NCI-H2171 (cell line): ENCODE results near the gene ARHGAP21.

ENCODE experiments used
- DNase-seq: peaks from one replicate; lab custom pipeline; 2025; lab: John Stamatoyannopoulos, UW

ARHGAP21 gene

DNA sequence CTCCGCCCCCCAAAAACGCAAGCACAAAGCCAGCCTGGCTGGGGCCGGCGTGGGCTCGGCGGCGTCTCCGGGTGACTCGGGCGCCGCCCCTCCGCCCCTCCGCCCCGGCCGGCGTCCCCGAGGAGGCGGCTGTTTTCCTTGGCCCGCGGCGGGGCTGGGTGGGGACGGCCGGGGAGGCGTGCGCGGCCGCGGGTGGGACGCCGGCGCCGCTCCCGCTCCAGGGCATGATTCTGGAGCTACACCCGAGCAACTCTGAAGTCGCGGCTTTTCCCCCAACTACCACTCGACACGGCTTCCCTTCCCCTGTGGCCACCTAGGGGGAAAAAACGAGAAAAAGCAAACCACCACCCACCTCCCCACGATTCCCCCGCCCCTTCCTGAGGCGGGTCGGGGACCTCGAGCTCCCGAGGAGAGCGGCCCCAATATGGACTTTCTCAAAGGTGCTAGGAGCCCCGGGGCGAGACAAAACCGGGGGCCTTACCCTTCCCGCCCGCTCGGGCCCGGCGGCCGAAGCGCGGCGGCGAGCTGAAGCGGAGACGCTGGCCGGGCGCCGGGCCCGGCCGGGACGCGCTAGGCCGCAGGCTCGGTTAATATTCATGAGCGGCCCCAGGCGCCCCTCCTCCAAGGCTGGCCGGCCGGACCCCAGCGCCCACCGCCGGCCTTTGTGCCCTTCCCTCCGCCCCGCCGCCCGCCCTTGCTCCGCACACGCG is 856 bp downstream of the ARHGAP21 start:
- no peak for DNase-seq

DNA sequence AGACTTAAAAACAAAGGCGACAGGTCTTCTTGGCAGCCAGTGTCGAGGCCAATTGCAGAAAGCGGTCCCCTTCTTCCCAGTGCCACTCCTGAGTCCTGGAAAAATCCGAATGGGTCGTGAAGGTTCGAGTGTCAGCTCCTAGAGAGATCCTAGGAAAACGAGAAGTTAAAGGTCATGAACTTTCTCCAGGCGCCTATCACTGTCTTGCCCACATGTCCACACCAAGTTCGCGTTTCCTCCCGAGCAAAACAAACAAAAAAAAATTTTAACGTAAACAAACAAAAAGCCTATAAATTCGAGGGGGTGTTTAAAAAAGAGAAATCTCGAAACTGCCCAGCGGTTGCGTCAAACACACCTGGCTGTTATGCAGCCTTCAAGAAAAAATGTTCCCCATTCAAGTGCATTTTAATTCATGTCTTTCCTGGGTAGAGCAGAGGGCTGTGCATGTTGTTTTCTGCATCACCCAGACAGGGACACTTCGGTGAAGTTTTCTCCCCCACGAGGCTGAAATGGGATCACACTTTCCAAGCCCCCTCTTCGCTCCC is 1.5 kb downstream of the ARHGAP21 start:
- DNase-seq = no peak

DNA sequence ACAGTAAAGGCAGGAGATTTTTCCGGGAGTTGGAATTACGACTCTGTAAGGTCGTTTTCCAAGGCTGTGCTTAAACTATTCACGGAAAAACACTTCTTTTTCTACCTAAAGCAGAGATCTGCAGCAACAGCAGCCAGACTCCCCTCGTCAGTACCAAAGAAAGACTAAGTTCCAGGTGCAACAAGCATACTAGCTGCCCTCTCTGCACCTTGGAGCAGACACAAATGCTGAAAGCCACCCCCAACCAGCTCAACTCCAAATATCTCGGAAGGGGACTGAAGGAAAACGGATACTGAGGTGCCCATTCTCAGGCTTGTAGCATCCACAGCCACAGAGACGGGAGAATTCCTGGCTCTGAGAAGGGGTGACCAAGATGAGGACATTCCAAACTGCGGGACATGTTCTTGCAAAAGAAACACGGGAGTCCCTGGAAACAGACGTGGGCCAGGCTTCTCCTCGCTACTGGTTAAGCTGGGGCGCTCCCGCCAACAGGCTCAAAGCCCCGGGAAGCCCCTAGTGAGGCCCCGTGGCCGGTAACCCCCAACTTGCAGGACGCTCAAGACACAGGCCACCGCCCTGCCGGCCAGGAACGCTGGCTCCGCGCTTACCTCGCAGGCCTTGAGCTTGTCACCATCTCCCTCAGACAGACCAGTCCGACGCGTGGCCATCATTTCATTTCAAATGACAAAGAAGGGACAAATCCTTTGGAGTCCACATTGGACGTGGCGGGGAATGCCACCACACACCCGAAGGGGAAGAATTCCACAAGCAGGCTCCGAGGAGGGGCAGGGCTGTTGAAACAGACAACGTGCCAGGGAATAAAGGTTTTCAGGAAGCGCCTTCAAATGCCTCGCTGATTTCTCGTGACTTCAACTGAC is 2.2 kb downstream of the ARHGAP21 start:
- no peak for DNase-seq

DNA sequence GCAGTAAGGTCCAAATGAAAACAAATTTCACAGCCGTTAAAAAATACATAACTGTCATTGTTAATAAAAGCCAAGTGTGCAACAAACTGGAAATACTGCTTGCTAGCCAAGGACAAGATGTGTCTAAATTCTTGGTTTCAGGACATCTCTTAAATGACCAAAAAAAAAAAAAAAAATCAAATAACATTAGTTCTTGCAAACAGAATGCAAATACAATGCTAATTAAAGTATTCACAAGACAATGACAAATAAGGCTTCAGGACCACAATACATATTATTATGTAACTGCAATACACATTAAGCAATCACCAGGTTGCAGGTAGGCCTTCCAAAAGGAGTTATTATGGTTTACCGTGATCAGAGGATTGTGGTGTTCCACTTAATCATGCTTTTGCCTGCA is 3.6 kb downstream of the ARHGAP21 start:
- DNase-seq = no peak

DNA sequence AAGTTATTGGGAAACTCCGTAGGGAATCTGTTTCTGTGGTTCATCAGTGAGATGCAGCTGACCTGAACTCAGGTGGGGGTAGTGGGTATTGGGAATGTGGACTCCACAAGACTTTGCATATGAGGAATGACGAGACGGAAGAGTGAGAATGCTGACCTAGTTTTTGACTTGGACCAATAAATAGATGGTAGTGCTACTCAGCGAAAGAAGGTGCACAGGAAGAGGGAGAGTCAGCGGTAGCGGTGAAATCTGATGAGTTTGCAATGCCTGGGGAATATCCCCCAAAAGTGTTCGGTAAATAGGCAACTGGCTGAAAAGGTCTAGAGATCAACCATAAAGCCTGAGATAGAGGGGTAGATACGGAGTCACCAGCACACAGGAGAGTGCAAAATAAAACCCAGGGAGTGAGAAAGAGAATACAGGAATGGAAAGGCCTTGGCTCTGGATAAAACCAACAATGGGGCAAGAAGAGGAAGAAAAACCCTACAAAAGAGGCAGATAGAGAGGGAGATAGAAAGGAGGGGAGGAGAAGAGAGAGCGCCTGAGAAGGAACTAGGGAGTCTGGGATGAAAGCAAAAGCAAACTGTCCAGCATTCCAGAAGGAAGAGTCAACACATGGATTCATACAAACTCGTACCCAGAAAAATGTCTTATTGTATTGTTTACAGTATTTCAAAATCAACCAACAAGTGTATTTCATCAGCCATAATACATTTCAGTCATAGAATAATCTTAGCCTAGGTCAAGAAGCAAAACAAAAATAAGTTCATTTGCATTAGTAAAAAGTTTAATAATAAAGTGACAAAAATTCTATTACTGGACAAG is 5.4 kb downstream of the ARHGAP21 start:
- no peak for DNase-seq

DNA sequence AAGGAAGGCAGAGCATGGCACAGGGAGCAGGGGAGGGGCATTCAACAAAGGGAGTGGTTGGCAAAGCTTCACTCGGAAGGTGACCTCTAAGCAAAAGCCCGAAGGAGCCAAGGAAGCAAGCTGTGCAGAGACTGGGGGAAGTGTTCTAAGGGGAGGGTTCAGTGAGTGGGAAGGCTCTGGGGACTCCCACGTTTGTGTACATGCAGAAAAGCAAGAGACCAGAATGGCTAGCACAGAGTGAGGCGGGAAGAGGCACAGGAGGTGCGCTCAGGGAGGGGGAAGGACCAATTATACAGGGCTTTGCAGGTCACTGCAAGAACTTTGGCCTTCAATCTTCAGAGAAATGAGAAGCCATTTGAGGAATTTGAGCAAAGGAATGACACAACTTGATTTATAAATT is 7.4 kb downstream of the ARHGAP21 start:
- no peak for DNase-seq

DNA sequence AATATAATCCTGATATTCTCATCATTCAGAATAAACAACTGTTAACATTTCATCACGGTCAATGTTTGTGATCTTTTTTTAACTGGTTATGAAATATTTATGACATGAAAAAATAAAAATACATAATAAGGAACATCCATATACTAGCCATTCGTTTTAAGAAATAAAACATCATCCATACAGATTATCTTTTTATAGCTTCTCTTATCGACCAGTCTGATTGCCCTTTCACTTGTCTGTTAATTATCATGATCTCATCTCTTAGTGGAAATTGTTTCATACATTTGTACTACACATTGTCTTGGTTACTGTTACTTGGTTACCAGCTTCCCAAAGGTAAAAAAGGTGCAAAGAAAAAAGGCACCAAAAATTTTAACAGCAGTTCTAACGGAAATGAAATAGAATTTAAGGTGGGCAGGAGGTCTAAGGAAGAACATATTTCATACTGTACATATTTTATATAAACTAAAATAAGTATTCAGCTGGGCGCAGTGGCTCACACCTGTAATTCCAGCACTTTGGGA is 8.4 kb downstream of the ARHGAP21 start:
- no peak for DNase-seq

DNA sequence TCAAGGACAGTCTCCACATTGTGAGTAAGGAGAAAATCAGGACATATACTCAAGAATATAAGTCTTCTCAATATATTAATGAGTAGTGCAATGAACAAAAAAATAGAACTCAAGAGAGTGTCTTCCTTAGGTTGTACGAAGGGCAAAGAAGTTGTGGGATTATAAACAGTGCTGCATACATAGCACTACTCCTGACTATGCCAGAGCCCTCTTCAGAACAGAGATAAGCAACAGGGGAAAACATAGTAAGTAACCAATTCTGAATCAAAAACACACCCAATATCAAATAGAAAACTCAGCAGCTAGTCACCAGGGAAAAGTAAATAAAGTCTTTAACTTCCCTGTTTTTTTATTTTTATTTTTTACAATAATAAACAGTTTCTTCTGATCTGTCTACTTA is 10.6 kb downstream of the ARHGAP21 start:
- DNase-seq = no peak

DNA sequence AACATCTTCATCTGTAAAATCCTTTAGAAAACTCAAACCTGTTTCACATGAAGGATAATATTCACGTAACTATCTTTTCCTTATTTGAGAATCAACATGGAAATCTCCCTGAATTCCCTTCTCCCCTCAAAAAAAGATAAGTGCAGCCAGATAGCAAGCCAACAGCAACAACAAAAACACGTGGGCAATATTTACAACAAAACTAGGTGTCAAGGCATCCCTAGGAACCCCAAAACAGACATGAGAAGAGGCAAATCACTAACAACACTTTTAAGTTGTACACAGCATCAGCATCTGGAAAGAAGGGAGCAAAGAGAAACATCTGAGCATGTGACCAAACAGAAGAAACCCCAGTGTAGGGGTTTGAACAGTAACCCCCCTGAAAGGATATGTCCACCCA is 12.2 kb downstream of the ARHGAP21 start:
- DNase-seq = no peak

DNA sequence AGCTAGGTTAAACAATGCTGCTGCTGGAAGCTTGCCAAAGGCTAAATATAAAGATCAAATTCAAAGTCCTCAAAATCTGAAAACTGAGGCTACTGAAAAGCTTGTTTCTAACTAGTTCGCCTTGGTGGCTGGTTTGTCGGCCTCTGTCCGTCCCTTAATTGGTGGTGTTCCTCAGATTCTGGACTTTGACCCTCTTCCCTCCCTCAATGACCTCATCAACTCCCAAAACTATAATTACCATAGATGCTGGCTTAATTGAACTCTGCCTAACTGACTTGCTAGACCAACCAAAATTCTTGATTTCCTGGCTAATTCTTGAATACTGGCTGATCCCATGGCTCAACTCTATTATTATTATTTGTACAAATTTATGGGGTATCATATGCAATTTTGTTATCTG is 15.6 kb downstream of the ARHGAP21 start:
- no peak for DNase-seq

DNA sequence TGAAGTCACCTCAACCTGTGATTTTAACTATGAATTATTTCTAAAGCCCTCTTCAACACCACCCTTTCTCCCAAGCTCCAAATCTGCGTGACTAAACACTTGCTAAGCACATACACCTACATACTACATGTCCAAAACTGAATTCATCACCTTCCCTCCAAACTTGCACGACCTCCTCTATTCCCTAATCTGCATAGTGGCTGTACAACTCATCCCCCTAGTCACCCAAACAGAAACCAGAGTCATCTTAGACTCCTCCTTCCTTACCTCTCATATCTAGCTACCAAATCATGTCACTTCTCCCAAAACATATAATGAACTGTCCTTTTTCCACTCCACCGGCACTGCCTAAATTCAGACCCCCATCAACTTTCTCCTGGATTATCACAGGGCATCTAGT is 16.2 kb downstream of the ARHGAP21 start:
- no peak for DNase-seq

DNA sequence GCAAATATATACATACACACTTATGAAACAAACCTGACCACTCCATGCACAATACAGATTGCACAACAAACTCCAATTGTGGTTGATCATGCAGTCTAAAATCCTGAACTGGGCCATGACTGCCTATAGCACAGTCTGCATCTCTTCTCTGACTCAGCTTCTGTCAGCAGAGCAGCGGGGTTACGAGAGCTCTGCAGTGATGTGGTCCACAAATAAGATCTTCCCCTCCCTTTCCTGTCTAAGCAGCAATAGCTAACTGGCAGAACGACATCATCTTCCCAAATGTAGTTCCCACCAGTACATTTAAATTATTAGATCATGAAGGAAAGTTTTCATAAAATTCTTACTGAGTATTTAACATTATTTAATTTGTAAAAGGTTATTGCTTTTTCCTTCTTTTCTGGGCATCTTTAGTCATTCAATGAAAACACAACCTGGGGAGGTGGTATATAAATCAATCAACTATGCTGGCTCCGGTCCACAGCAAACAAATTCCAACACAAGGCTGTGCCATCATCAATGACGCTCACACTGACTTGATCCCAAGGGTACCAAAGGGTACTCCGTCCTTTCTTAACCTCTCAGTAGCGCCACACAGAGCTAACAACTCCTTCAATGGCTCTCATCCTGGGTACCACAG is 17.1 kb downstream of the ARHGAP21 start:
- DNase-seq = no peak

DNA sequence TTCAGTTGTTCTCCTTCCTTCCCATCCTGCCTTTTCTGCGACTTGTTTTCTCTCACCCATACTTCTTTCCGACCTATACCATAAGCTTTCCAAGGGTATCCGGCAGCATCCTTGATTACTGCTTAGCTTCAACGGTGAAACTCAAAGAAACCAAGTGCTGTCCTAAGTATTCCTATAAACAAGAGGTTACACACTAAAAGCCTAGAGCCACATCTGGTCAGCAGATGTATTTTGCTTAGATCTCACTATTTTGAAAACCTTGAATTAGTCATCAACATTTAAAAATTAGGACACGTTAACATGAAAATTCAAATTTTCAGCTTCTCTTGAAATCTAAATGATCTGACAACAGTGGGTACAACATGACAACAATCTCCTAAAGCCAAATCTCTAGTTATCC is 20.0 kb downstream of the ARHGAP21 start:
- no peak for DNase-seq

DNA sequence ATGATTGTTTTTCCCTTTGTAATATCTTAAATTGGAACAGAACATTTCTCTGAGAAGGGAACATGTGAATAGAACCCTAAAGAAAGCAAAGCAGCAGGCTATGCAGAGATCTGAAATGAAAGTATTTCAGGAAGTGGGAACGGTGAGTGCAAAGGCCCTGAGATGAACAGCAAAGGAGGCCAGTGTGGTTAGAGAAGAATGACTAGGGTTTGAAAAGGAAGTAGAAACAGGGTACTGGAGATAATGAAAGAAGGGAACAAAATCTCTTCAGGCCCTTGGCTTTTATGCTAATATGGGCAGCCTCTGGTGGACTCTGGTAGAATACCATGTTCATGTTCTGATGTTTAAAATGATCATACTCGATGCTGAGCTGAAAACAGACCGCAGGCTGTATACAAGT is 22.2 kb downstream of the ARHGAP21 start:
- no peak for DNase-seq

DNA sequence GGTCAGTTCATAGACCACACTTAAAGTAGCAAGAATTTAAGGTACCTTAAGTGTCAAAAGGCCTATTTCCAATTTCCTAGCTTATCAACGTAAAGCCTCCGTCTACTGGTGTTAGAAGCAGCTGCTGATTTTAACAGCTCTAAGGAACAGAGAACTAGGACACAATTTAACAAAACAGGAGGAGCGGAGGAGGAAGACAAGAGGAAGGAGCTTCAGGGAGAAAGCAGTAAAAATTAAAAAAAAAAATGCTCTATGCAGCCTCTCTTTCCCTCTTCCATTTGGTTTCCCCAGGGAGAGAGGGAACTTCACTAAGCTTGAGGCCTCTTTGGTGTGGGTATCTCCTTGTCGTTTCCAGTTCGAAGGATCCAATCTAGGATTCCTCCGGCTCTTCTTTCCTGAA is 22.7 kb downstream of the ARHGAP21 start:
- DNase-seq = no peak

DNA sequence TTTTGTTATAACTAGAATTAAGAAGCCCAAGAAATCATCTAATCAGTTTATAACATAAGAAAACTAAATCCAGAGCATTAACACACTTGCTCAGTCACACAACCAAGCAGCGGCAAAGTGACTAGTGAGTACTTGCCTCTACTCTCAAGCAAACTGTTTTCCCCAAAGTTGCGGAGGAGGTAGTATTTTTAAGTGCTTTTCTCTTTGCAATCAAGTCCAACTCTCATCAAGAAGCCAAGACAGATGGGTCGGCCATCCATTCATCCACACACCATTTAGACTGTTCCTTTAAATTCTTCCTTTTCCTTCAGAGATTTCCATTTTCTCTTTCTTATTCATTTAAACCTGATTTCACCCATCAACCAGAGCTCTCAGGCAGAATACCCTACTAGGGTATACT is 25.4 kb downstream of the ARHGAP21 start:
- DNase-seq = no peak

DNA sequence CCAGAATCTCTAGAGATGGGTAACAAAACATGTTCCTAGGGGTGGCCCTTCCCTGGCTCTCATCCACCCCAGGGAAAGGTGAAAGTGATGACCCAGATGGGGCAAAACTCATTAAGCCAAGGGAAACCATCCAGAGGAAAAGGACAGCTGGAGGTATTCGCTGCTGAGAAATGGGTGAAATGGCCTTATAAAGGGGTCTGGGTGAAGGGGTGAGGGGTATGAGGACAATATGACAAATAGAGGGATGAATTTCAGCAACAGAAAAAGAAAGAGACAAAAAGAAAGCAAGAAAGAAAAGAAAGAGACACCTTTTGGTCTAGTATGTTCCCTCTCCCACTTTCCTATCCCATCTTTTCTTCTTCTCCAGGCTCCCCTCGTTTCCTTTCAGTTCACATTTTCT is 26.6 kb downstream of the ARHGAP21 start:
- no peak for DNase-seq

DNA sequence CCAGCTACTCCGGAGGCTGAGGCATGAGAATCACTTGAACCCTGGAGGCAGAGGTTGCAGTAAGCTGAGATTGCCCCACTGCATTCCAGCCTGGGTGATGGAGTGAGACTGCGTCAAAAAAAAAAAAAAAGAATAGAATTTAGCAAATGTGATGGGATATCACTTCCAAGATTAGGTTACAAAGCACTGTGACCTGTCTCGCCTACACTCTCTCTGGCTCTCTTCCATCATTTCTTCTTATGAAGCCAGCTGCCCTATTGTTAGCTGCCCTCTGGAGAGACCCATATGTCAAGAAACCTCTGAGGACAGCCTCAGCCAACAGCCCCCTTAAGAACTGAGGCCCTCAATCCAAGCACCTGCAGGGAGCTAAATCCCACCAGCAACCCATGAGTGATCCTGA is 28.2 kb downstream of the ARHGAP21 start:
- peak; percentile 30 for DNase-seq

DNA sequence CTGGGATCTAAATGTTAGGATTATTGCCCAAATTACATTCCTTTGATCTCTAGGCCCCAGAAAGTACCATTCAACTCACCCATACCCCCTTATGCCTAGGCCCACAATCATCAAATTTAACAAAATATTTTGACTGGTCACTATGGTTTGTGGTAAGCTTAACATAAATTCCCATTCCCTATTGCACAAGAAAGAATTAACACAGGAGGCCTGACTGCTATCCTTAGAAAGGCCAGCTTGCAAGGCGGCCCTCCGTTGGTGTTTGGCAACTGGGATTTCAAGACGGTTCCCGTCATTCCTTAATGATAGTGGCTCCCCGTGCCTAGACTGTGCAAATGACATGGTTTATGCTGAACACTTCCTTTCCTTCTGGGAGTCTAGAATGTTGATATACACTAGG is 29.6 kb downstream of the ARHGAP21 start:
- DNase-seq = no peak

DNA sequence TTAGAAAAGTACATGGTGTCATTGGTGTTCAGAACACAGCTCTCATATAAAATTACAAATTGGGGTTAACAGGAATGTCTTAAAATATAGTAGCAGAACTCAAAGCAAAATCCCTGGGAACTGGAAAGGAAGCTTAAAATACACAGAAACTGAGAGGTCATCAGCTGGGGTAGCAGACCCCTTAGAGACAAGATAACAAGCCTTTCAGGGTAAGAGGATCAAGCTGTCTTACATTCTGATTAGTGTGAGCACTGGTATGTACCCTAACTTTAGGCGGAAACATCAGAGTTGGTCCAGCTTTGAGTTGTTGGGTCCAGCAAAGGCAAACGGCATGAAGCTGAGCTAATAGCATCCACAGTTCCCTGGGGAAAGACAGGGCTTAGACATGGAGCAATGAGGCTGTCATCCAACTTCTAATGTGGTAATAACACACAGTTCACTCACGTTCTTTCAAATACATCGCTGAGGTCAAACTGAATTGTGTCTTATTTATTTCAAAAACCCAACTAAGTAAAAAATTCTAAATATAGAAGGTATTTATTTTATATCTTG is 32.6 kb downstream of the ARHGAP21 start:
- DNase-seq = no peak

DNA sequence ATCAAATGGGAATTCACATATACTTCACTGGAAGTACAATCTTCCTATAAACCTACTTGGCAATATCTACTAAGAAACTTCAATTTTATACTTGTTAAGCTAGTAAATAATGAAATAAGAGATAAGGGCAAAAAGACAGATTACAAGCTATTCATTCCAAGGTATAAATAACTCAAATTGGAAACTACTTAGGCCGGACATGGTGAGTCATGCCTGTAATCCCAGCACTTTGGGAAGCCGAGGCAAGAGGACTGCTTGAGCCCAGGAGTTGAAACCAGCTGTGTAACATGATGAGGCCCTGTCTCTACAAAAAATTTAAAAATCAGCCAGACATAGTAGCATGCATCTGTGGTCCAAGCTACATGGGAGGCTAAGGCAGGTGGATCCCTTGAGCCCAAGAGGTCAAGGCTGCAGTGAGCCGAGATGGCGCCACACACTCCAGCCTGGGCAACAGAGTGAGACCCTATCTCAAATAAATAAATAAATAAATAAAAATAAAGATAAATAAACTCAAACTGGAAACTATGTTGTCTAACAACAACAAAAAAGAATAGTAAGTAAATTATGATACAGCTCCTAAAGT is 37.6 kb downstream of the ARHGAP21 start:
- DNase-seq = no peak
